B cell (primary cell): ENCODE measurements around the gene ANTXR2. TPM values are rescaled to one million over a fixed set of nuclear protein-coding genes. Genes with fewer than 3 reads are reported as not detected.

ENCODE experiments used
- ATAC-seq: fragments of 200-7000 bp; cut with Tn5 transposase; one replicate; pipeline ENCODE4 v1.10.0; 2021; ENCODE audit warnings: low read depth, mild to moderate bottlenecking, moderate number of reproducible peaks, moderate library complexity
- CTCF ChIA-PET: fragments of 350-600 bp; sonication (Branson Sonifier 250); formaldehyde crosslinking; loops from one replicate; lab custom pipeline; 2021; ENCODE audit warnings: antibody characterized with exemption, inconsistent platforms; lab: Charles Lee
- POLR2A ChIA-PET: fragments of 350-600 bp; sonication (Branson Sonifier 250); formaldehyde crosslinking; loops from one replicate; lab custom pipeline; 2021; ENCODE audit warnings: antibody characterized with exemption; lab: Charles Lee
- DNase-seq: peaks from one replicate; pipeline ENCODE4 v3.0.0; 2013
- H2AFZ ChIP-seq: 2 replicates; pipeline ENCODE4 v1.6.1; 2012; ENCODE audit warnings: mild to moderate bottlenecking, low read depth, low read length; ENCODE audit not compliant: insufficient read depth, poor library complexity, severe bottlenecking
- H3K27ac ChIP-seq, 2 donors: 1 replicate in 1 of 2; 2 replicates in 1 of 2; pipeline ENCODE4 v1.5.1; 2012 to 2013; ENCODE audit warnings: low read length in 2 of 2, mild to moderate bottlenecking in 2 of 2, moderate library complexity in 1 of 2
- H3K27me3 ChIP-seq, 4 experiments: fragments of 200-600 bp in 1 of 4; sonication (generic) in 1 of 4; replicated peaks in 1 of 4; 1 replicate in 2 of 4; 2 replicates in 2 of 4; pipeline versions ENCODE4 v1.6.1 to v1.7.0; 2013 to 2016; ENCODE audit warnings: low read length in 3 of 4, mild to moderate bottlenecking in 2 of 4, mixed read lengths in 1 of 4, moderate library complexity in 1 of 4; ENCODE audit not compliant: insufficient read depth in 4 of 4, control insufficient read depth in 3 of 4; ENCODE audit errors: control extremely low read depth in 1 of 4
- H3K36me3 ChIP-seq, 2 experiments: replicated peaks in 1 of 2; 1 replicate in 1 of 2; 2 replicates in 1 of 2; pipeline versions ENCODE4 v1.6.1 to v1.7.1; 2013; ENCODE audit warnings: low read length in 1 of 2; ENCODE audit not compliant: insufficient read depth in 2 of 2, control insufficient read depth in 1 of 2; ENCODE audit errors: control extremely low read depth in 1 of 2, extremely low read depth in 1 of 2
- H3K4me1 ChIP-seq, 2 donors: fragments of 200-600 bp in 1 of 2; sonication (generic) in 1 of 2; 1 replicate in 1 of 2; 2 replicates in 1 of 2; pipeline versions ENCODE4 v1.5.1 to v1.6.1; 2013 to 2017; ENCODE audit warnings: low read length in 2 of 2; ENCODE audit not compliant: control insufficient read depth in 2 of 2, insufficient read depth in 2 of 2
- H3K4me2 ChIP-seq: replicated peaks from 2 replicates; pipeline ENCODE3; 2012; ENCODE audit warnings: mild to moderate bottlenecking, low read depth, low read length; ENCODE audit not compliant: poor library complexity, severe bottlenecking
- H3K4me3 ChIP-seq, 5 experiments: fragments of 200-600 bp in 1 of 5; sonication (generic) in 1 of 5; 1 replicate in 3 of 5; 2 replicates in 2 of 5; pipeline versions ENCODE4 v1.5.1 to v1.7.0; 2011 to 2016; ENCODE audit warnings: low read length in 4 of 5, mild to moderate bottlenecking in 4 of 5, low read depth in 2 of 5, control low read depth in 1 of 5, moderate library complexity in 1 of 5; ENCODE audit not compliant: insufficient read depth in 1 of 5; ENCODE audit errors: control extremely low read depth in 1 of 5, extremely low read depth in 1 of 5
- H3K79me2 ChIP-seq: fragments of 200-600 bp; sonication (generic); one replicate; pipeline ENCODE4 v1.6.0; 2016; ENCODE audit warnings: low read length; ENCODE audit not compliant: control insufficient read depth, insufficient read depth
- H3K9ac ChIP-seq: fragments of 200-600 bp; sonication (generic); 2 replicates; pipeline ENCODE4 v1.6.1; 2017; ENCODE audit warnings: mild to moderate bottlenecking, low read length, moderate library complexity
- H3K9me3 ChIP-seq, 3 donors: one replicate each; pipeline versions ENCODE4 v1.6.1 to v1.7.1; 2013; ENCODE audit warnings: low read length in 2 of 3; ENCODE audit not compliant: control insufficient read depth in 2 of 3, insufficient read depth in 1 of 3; ENCODE audit errors: control extremely low read depth in 1 of 3
- H4K20me1 ChIP-seq: 2 replicates; pipeline ENCODE4 v1.6.0; 2012; ENCODE audit warnings: mild to moderate bottlenecking, low read length; ENCODE audit not compliant: insufficient read depth, control insufficient read depth, poor library complexity, severe bottlenecking
- H3K27ac Mint-ChIP-seq: one replicate; pipeline ENCODE4 v1.8.0; 2021; ENCODE audit warnings: mixed read lengths
- H3K27me3 Mint-ChIP-seq: one replicate; pipeline ENCODE4 v1.8.0; 2021; ENCODE audit warnings: mixed read lengths
- H3K4me1 Mint-ChIP-seq: one replicate; pipeline ENCODE4 v1.8.0; 2021; ENCODE audit warnings: mixed read lengths
- H3K4me3 Mint-ChIP-seq: one replicate; pipeline ENCODE4 v1.8.0; 2021; ENCODE audit warnings: mixed read lengths
- H3K9me3 Mint-ChIP-seq: one replicate; pipeline ENCODE4 v1.8.0; 2022; ENCODE audit warnings: mixed read lengths; ENCODE audit not compliant: insufficient read depth
- CTCF ChIP-seq: fragments of 200-600 bp; IDR thresholded peaks from one replicate; pipeline ENCODE4 v1.8.0; 2022; ENCODE audit warnings: antibody characterized with exemption, mild to moderate bottlenecking
- EZH2 ChIP-seq: IDR thresholded peaks from 2 replicates; pipeline ENCODE4 v1.6.1; 2012; ENCODE audit warnings: borderline replicate concordance, low read depth, mild to moderate bottlenecking, moderate library complexity, low read length; ENCODE audit not compliant: insufficient read depth, poor library complexity, severe bottlenecking
- WGBS: methylation state at CpG from one replicate; pipeline ENCODE4 v1.1.5; 2013; ENCODE audit warnings: missing lambda C conversion rate; ENCODE audit not compliant: insufficient coverage; 5-methylcytosine and 5-hydroxymethylcytosine counted together
- intact Hi-C: fragments of 100-400 bp; cut with micrococcal nuclease; formaldehyde crosslinking; loops from one replicate; pipeline ENCODE4 v1.10.0; 2022
- polyA plus RNA-seq: library from polyadenylated mRNA; depleted of rRNA; stranded (reverse); fragments of >200 nt; gene quantifications from 2 replicates; pipeline ENCODE4 v1.2.3, GENCODE V29; 2012
- total RNA-seq, 2 donors: library from RNA; stranded (reverse); fragments of 120-200 nt in 1 of 2; gene quantifications; 1 replicate in 1 of 2; 2 replicates in 1 of 2; pipeline versions ENCODE4 v1.2.3 to v1.2.4, GENCODE V29; 2013 to 2022

ANTXR2 gene
- total and polyA plus RNA-seq, 2 donors (not counting 1 experiment from before 2014, with no cell fraction given): 10.6 to 63.0 TPM

- Histone ChIP-seq H3K27me3 (peaks cover 0 to 8% (median 0%) of the 10 kb centered on the region in 4 experiments), H3K36me3 (no peaks in the 10 kb centered on the region), H3K4me2 (no peak overlapping the region), H3K4me1 (no peaks in the 10 kb centered on the region), H3K4me3 (no peak overlapping the region), H3K9me3 (no peaks in the 10 kb centered on the region), H2AFZ (no peak overlapping the region), H3K9ac (no peak overlapping the region), H3K79me2 (no peaks in the 10 kb centered on the region), H4K20me1 (no peaks in the 10 kb centered on the region), H3K27ac (no peak overlapping the region)
- no peak for ATAC-seq
- Mint-ChIP-seq H3K27ac (no peak overlapping the region), H3K9me3 (no peaks in the 10 kb centered on the region), H3K4me1 (no peaks in the 10 kb centered on the region), H3K4me3 (no peak overlapping the region), H3K27me3 (no peaks in the 10 kb centered on the region)
- ChIA-PET POLR2A (no interaction called here), CTCF (no interaction called here)
- WGBS: 100% methylated on average over 2 of the region's 3 CpGs
- intact Hi-C loops: no loop called here
- no peak for TF ChIP-seq EZH2
- TF ChIP-seq CTCF: no peak
- DNase-seq: no peak
These were observed 208.4 kb downstream of the ANTXR2 start for GRCh38 chr4:79864500-79865200.

DNA sequence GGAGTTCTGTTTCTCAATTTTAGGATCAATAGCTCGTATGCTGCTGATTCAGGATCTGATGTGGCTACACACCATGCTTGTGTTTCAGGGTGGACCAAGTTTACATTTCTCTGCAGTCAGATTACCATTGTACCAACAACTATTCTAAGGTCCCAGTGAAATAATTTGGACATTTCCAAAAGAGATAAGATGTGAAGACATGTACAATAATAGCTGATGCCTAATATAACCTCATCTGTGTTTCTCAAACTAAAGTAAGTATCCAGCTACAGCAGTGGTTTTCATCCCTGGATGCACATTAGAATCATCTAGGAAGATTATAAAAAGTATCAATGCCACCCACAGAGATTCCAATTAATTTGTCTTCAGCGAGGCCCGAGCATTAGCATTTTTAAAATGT is 209.7 kb downstream of the ANTXR2 start:
- 89% methylated on average over 3 of the region's 3 CpGs for WGBS
- H3K9me3 ChIP-seq: no peaks in the 10 kb centered on the region
- H3K4me1 ChIP-seq: no peaks in the 10 kb centered on the region
- no peak overlapping the region for H2AFZ ChIP-seq
- H3K27me3 ChIP-seq: peaks cover 0 to 4% (median 0%) of the 10 kb centered on the region in 4 experiments
- ATAC-seq (no peak), DNase-seq (no peak)
- Mint-ChIP-seq H3K9me3 (no peaks in the 10 kb centered on the region), H3K27ac (no peak overlapping the region), H3K27me3 (no peaks in the 10 kb centered on the region), H3K4me1 (no peaks in the 10 kb centered on the region), H3K4me3 (no peak overlapping the region)
- no peaks in the 10 kb centered on the region for H3K79me2 ChIP-seq
- intact Hi-C loops: no loop called here
- H3K4me2 ChIP-seq: no peak overlapping the region
- no peaks in the 10 kb centered on the region for H3K36me3 ChIP-seq
- POLR2A ChIA-PET: no interaction called here
- H3K4me3 ChIP-seq: no peak overlapping the region
- CTCF ChIA-PET: no interaction called here
- TF ChIP-seq CTCF (no peak), EZH2 (no peak)
- no peak overlapping the region for H3K27ac ChIP-seq
- H3K9ac ChIP-seq: no peak overlapping the region
- H4K20me1 ChIP-seq: no peaks in the 10 kb centered on the region
